ENCODE measurements around the gene NKAIN2. TPM values are rescaled to one million over a fixed set of nuclear protein-coding genes. Genes with fewer than 3 reads are reported as not detected.

The NKAIN2 gene
- total RNA-seq, 1 experiment from 2014 or later: not detected

- no peaks in the 10 kb centered on the region for H3K4me1 Mint-ChIP-seq (ENCODE audit: low read depth, unreplicated experiment)
- no peak for DNase-seq
- intact Hi-C loops (cut with micrococcal nuclease; ENCODE audit: unreplicated experiment): no loop called here
- H3K27ac Mint-ChIP-seq (ENCODE audit: unreplicated experiment): no peak overlapping the region
- BruUV-seq (replicated peaks): no TSS peak
- TF ChIP-seq CTCF (IDR thresholded peaks at IDR 0.05; ENCODE audit: unreplicated experiment): no peak
- H3K27me3 Mint-ChIP-seq (ENCODE audit: unreplicated experiment): no peaks in the 10 kb centered on the region
- H3K4me3 Mint-ChIP-seq (ENCODE audit: low read depth, unreplicated experiment): no peak overlapping the region
- H3K36me3 Mint-ChIP-seq (ENCODE audit: insufficient read depth, unreplicated experiment): no peaks in the 10 kb centered on the region
- CTCF ChIA-PET: no interaction called here
- no peaks in the 10 kb centered on the region for H3K9me3 Mint-ChIP-seq (ENCODE audit: low read depth, unreplicated experiment)
These were observed 25.8 kb downstream of the NKAIN2 start for GRCh38 chr6:123829302-123829953.

DNA sequence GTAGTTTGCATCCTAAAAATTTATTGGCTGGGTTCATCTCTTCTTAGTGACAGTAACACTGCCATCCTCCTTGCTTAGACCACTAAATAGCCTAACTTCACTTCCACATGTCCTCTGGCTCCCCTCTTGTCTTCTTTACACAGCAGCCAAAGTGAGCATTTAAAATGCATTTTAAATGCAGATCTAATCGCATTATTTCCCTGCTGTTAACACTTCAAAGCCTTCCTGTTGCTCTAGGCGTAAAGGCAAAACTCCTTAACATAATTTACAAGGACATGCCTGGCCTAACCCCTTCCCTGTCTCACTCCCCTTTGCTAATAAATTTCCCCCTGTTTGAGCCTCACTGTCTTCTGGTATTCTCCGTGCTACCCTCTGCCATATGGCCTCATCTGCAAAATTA, 26.5 kb downstream of the NKAIN2 start:
- H3K9me3 Mint-ChIP-seq (ENCODE audit: low read depth, unreplicated experiment): no peaks in the 10 kb centered on the region
- H3K27me3 Mint-ChIP-seq (ENCODE audit: unreplicated experiment): no peaks in the 10 kb centered on the region
- H3K27ac Mint-ChIP-seq (ENCODE audit: unreplicated experiment): no peak overlapping the region
- H3K4me3 Mint-ChIP-seq (ENCODE audit: low read depth, unreplicated experiment): no peak overlapping the region
- intact Hi-C loops (cut with micrococcal nuclease; ENCODE audit: unreplicated experiment): no loop called here
- no peaks in the 10 kb centered on the region for H3K36me3 Mint-ChIP-seq (ENCODE audit: insufficient read depth, unreplicated experiment)
- no peak for DNase-seq
- H3K4me1 Mint-ChIP-seq (ENCODE audit: low read depth, unreplicated experiment): no peaks in the 10 kb centered on the region
- CTCF ChIA-PET: no interaction called here
- no peak for TF ChIP-seq CTCF (IDR thresholded peaks at IDR 0.05; ENCODE audit: unreplicated experiment)
- no TSS peak for BruUV-seq (replicated peaks)

- no peak for TF ChIP-seq CTCF (IDR thresholded peaks at IDR 0.05; ENCODE audit: unreplicated experiment)
- H3K36me3 Mint-ChIP-seq (ENCODE audit: insufficient read depth, unreplicated experiment): no peaks in the 10 kb centered on the region
- no peaks in the 10 kb centered on the region for H3K4me1 Mint-ChIP-seq (ENCODE audit: low read depth, unreplicated experiment)
- no peaks in the 10 kb centered on the region for H3K27me3 Mint-ChIP-seq (ENCODE audit: unreplicated experiment)
- intact Hi-C loops (cut with micrococcal nuclease; ENCODE audit: unreplicated experiment): no loop called here
- CTCF ChIA-PET: no interaction called here
- no peak overlapping the region for H3K4me3 Mint-ChIP-seq (ENCODE audit: low read depth, unreplicated experiment)
- BruUV-seq (replicated peaks): no TSS peak
- no peaks in the 10 kb centered on the region for H3K9me3 Mint-ChIP-seq (ENCODE audit: low read depth, unreplicated experiment)
- DNase-seq: no peak
- H3K27ac Mint-ChIP-seq (ENCODE audit: unreplicated experiment): no peak overlapping the region
These were observed 35.0 kb downstream of the NKAIN2 start for GRCh38 chr6:123838505-123839234.

- H3K4me3 Mint-ChIP-seq (ENCODE audit: low read depth, unreplicated experiment): no peak overlapping the region
- TF ChIP-seq CTCF (IDR thresholded peaks at IDR 0.05; ENCODE audit: unreplicated experiment): no peak
- H3K4me1 Mint-ChIP-seq (ENCODE audit: low read depth, unreplicated experiment): no peaks in the 10 kb centered on the region
- no peak overlapping the region for H3K27ac Mint-ChIP-seq (ENCODE audit: unreplicated experiment)
- no TSS peak for BruUV-seq (replicated peaks)
- DNase-seq: no peak
- intact Hi-C loops (cut with micrococcal nuclease; ENCODE audit: unreplicated experiment): no loop called here
- CTCF ChIA-PET: no interaction called here
- H3K9me3 Mint-ChIP-seq (ENCODE audit: low read depth, unreplicated experiment): no peaks in the 10 kb centered on the region
- H3K27me3 Mint-ChIP-seq (ENCODE audit: unreplicated experiment): no peaks in the 10 kb centered on the region
- H3K36me3 Mint-ChIP-seq (ENCODE audit: insufficient read depth, unreplicated experiment): no peaks in the 10 kb centered on the region
These were observed 37.6 kb downstream of the NKAIN2 start for GRCh38 chr6:123841067-123841896.

Measured in Calu3 (cell line).